Suprapubic skin (tissue), 4 donors: Measurements from ENCODE around the gene SCN2B. TPM values are rescaled to one million over a fixed set of nuclear protein-coding genes. Genes with fewer than 3 reads are reported as not detected.

Source experiments
- DNase-seq, 2 donors: peaks; one replicate each; pipeline ENCODE4 v3.0.0-alpha.2; 2019; ENCODE audit warnings: low spot score in 2 of 2
- H3K27ac ChIP-seq: fragments of 200-600 bp; sonication (generic); one replicate; pipeline ENCODE4 v1.5.1; 2019
- H3K27me3 ChIP-seq: fragments of 200-600 bp; sonication (generic); one replicate; pipeline ENCODE4 v1.5.1; 2019
- H3K36me3 ChIP-seq: fragments of 200-600 bp; sonication (generic); one replicate; pipeline ENCODE4 v1.5.1; 2019
- H3K4me1 ChIP-seq: fragments of 200-600 bp; sonication (generic); one replicate; pipeline ENCODE4 v1.5.1; 2019
- H3K4me3 ChIP-seq: fragments of 200-600 bp; sonication (generic); one replicate; pipeline ENCODE4 v1.5.1; 2019; ENCODE audit warnings: mild to moderate bottlenecking
- H3K9me3 ChIP-seq: fragments of 200-600 bp; sonication (generic); one replicate; pipeline ENCODE4 v1.5.1; 2019
- EP300 ChIP-seq: sonication (generic); formaldehyde crosslinking; IDR thresholded peaks from one replicate; pipeline ENCODE4 v1.6.1; 2017; ENCODE audit warnings: antibody characterized with exemption
- POLR2A ChIP-seq, 2 donors: fragments of 450-650 bp; IDR thresholded peaks; one replicate each; pipeline ENCODE4 v1.6.1; 2017; ENCODE audit warnings: antibody characterized with exemption in 2 of 2, mild to moderate bottlenecking in 2 of 2, moderate library complexity in 2 of 2
- POLR2AphosphoS5 ChIP-seq, 3 donors: sonication (generic); formaldehyde crosslinking; IDR thresholded peaks; one replicate each; pipeline ENCODE4 v1.6.1; 2017; ENCODE audit warnings: antibody characterized with exemption in 3 of 3
- WGBS: methylation state at CpG from one replicate; pipeline ENCODE4 v1.1.5; 2018; 5-methylcytosine and 5-hydroxymethylcytosine counted together
- total RNA-seq, 4 donors: library from RNA; depleted of rRNA; stranded (reverse); fragments of >200 nt; gene quantifications; one replicate each; pipeline ENCODE4 v1.1.0, GENCODE V29; 2016
- TF ChIP-seq, protein P1 (sequence below), 2 donors: fragments of 200-600 bp in 1 of 2; fragments of 450-650 bp in 1 of 2; sonication (generic) in 1 of 2; IDR thresholded peaks; one replicate each; pipeline ENCODE4 v1.5.1; 2016 to 2019; ENCODE audit warnings: antibody characterized with exemption in 2 of 2, mild to moderate bottlenecking in 1 of 2, moderate library complexity in 1 of 2

SCN2B gene
- total RNA-seq, 4 donors from 2014 or later, result 0.08 to 0.21 TPM; not detected in 2

GRCh38 chr11:118128721-118129470, 47.5 kb downstream of the SCN2B start:
- no peak overlapping the region for H3K27ac ChIP-seq
- peaks cover 4% of the 10 kb centered on the region for H3K4me1 ChIP-seq
- H3K4me3 ChIP-seq, result no peak overlapping the region
- H3K36me3 ChIP-seq, result no peaks in the 10 kb centered on the region
- no peaks in the 10 kb centered on the region for H3K9me3 ChIP-seq
- 59% methylated on average over 11 of the region's 11 CpGs for WGBS
- no peak for DNase-seq
- no peaks in the 10 kb centered on the region for H3K27me3 ChIP-seq
- no peak for TF ChIP-seq POLR2AphosphoS5 (IDR thresholded peaks at IDR 0.05)
- no peak for TF ChIP-seq EP300
- no peak for TF ChIP-seq POLR2A (IDR thresholded peaks at IDR 0.05)
- TF ChIP-seq, protein P1, sequence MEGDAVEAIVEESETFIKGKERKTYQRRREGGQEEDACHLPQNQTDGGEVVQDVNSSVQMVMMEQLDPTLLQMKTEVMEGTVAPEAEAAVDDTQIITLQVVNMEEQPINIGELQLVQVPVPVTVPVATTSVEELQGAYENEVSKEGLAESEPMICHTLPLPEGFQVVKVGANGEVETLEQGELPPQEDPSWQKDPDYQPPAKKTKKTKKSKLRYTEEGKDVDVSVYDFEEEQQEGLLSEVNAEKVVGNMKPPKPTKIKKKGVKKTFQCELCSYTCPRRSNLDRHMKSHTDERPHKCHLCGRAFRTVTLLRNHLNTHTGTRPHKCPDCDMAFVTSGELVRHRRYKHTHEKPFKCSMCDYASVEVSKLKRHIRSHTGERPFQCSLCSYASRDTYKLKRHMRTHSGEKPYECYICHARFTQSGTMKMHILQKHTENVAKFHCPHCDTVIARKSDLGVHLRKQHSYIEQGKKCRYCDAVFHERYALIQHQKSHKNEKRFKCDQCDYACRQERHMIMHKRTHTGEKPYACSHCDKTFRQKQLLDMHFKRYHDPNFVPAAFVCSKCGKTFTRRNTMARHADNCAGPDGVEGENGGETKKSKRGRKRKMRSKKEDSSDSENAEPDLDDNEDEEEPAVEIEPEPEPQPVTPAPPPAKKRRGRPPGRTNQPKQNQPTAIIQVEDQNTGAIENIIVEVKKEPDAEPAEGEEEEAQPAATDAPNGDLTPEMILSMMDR (IDR thresholded peaks at IDR 0.05), result no peak

DNA sequence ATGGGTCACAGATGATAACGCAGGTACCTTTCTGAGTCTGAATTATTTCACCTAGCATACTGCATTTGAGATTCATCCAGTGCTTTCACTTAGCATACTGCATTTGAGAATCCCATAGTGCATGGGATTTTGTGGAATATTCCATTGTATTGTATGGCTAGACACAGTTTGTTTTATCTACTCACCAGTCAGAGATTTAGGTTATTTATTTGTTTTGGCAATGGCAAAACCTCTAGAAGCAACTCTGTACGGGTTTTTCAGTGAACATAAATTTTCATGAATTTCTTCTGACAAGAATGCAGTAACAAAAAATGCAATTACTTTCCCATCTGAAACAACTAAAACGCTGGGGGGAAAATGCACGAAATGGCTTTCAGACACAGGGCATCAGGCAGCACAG, 48.1 kb downstream of the SCN2B start:
- Histone ChIP-seq H3K4me3 (no peak overlapping the region), H3K36me3 (no peaks in the 10 kb centered on the region), H3K27me3 (no peaks in the 10 kb centered on the region), H3K27ac (no peak overlapping the region), H3K4me1 (peaks cover 4% of the 10 kb centered on the region), H3K9me3 (no peaks in the 10 kb centered on the region)
- DNase-seq, result no peak
- TF ChIP-seq, protein P1 (IDR thresholded peaks at IDR 0.05), result no peak
- no peak for TF ChIP-seq POLR2AphosphoS5 (IDR thresholded peaks at IDR 0.05)
- no peak for TF ChIP-seq POLR2A (IDR thresholded peaks at IDR 0.05)
- TF ChIP-seq EP300, result no peak
- 49% methylated on average over 4 of the region's 4 CpGs for WGBS

DNA sequence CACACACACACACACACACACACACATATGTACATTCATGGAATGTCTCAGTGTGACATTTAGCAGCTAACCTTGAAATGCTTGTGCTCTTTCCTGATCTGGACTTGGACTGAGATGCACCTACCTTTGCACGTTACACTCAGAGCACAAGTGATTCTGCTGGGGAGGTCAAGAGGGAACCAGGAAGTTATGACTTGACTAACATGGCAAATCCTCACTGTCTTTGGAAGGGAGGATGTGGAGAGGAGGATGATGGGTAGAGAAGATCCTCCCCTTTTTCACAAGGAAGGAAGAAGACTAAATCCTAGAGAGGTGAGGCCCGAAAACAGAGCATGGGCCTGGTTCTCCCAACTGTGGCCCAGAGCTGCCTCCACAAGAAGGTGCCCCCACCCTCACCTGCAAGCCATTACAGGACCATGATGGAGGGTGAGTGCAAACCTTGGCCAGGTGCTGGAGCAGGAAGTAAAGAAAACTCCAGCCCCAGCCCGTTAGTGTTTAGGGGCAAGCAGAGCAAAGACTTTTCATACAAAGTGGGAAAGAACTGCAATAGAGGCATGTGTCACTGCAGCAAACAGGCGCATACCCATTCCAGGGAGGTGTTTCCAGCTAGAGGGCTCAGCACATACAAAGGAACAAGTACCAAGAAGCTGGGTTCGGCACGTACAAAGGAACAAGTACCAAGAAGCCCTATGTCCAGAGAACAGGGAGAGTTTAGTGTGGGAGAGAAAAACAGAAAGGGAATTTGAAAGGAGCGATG, 50.2 kb downstream of the SCN2B start:
- WGBS, result 81% methylated on average over 7 of the region's 7 CpGs
- Histone ChIP-seq H3K4me1 (peaks cover 4% of the 10 kb centered on the region), H3K27me3 (no peaks in the 10 kb centered on the region), H3K36me3 (no peaks in the 10 kb centered on the region), H3K4me3 (no peak overlapping the region), H3K9me3 (no peaks in the 10 kb centered on the region), H3K27ac (no peak overlapping the region)
- no peak for DNase-seq
- TF ChIP-seq EP300 (no peak), POLR2AphosphoS5 (IDR thresholded peaks at IDR 0.05) (no peak), POLR2A (IDR thresholded peaks at IDR 0.05) (no peak)
- TF ChIP-seq, protein P1 (IDR thresholded peaks at IDR 0.05), result no peak

DNA sequence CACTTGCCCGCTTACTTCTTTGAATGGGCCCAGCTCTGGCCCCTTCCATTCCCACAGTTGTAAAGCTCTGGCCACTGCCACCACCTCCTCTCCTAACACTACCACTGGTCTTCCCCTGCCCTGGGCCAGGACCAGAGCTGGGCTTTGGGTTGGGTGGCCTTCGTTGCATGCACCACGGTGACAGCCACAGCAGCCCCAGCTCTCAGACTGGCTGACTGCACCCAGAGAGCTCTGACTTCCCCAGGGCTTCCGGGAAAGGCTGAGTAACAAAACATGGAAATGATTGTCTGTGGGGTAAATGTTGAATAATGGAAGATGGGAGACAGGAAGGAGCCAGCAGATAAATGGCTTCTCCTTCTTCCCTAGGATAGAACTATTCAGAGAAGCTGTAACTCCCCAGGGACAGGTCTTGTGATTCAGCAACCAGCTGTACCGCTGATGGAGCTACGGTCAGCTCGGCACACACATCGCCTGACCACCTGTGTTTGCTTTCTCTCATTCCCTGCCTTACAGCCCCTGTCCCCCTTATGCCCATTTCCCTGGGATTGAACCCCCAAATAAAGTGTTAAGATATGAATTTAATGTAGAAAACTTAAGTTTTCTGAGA, 51.4 kb downstream of the SCN2B start:
- H3K9me3 ChIP-seq, result no peaks in the 10 kb centered on the region
- TF ChIP-seq, protein P1 (IDR thresholded peaks at IDR 0.05), result no peak
- no peak for TF ChIP-seq EP300
- TF ChIP-seq POLR2AphosphoS5 (IDR thresholded peaks at IDR 0.05), result no peak
- no peak for TF ChIP-seq POLR2A (IDR thresholded peaks at IDR 0.05)
- peak in 1 of 2 donors; percentile 26 for DNase-seq
- 79% methylated on average over 8 of the region's 8 CpGs for WGBS
- H3K4me3 ChIP-seq, result no peak overlapping the region
- H3K4me1 ChIP-seq, result peaks cover 3% of the 10 kb centered on the region
- no peak overlapping the region for H3K27ac ChIP-seq
- H3K27me3 ChIP-seq, result no peaks in the 10 kb centered on the region
- no peaks in the 10 kb centered on the region for H3K36me3 ChIP-seq

DNA sequence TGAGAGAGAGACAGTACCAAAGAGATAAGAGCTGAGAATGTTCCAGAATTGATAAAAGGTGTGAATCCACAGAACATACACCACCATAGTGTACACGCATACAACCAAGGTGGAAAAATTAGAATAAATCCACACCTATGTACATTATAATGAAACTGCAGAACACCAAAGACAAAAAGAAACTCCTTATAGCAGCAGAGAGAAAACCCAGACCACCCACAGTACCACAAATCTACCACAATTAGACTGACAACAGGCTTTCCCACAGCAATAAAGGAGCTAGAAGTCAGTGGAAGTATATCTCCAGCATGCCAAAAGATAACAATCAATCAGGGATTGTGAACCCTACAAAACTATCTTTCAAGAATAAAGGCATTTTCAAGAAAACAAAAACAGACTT, 55.6 kb downstream of the SCN2B start:
- Histone ChIP-seq H3K27me3 (peaks cover 9% of the 10 kb centered on the region), H3K4me3 (no peak overlapping the region), H3K36me3 (no peaks in the 10 kb centered on the region), H3K27ac (no peak overlapping the region), H3K9me3 (no peaks in the 10 kb centered on the region), H3K4me1 (no peaks in the 10 kb centered on the region)
- WGBS, result 96% methylated on average over 1 of the region's 1 CpG
- no peak for DNase-seq
- TF ChIP-seq, protein P1 (IDR thresholded peaks at IDR 0.05), result no peak
- no peak for TF ChIP-seq POLR2AphosphoS5 (IDR thresholded peaks at IDR 0.05)
- no peak for TF ChIP-seq POLR2A (IDR thresholded peaks at IDR 0.05)
- TF ChIP-seq EP300, result no peak
